ENCODE measurements around the gene TSPAN9.

GRCh38 chr12:3219233-3219632 lies 142.1 kb downstream of the TSPAN9 start:
- no peak for TF ChIP-seq JUND (IDR thresholded peaks at IDR 0.05)
- TF ChIP-seq, protein P1, sequence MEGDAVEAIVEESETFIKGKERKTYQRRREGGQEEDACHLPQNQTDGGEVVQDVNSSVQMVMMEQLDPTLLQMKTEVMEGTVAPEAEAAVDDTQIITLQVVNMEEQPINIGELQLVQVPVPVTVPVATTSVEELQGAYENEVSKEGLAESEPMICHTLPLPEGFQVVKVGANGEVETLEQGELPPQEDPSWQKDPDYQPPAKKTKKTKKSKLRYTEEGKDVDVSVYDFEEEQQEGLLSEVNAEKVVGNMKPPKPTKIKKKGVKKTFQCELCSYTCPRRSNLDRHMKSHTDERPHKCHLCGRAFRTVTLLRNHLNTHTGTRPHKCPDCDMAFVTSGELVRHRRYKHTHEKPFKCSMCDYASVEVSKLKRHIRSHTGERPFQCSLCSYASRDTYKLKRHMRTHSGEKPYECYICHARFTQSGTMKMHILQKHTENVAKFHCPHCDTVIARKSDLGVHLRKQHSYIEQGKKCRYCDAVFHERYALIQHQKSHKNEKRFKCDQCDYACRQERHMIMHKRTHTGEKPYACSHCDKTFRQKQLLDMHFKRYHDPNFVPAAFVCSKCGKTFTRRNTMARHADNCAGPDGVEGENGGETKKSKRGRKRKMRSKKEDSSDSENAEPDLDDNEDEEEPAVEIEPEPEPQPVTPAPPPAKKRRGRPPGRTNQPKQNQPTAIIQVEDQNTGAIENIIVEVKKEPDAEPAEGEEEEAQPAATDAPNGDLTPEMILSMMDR (IDR thresholded peaks at IDR 0.05 in 2 of 3, conservative IDR thresholded peaks at IDR 0.05 in 1 of 3; ENCODE audit: borderline replicate concordance in 1 of 3, insufficient read depth in 1 of 3, low read depth in 2 of 3, low read length in 2 of 3), result no peak
- TF ChIP-seq ZNF274 (IDR thresholded peaks at IDR 0.05; ENCODE audit: low read depth, low read length), result no peak

All from HCT116 (cell line).